K562 (cell line): Measurements from ENCODE around the gene CEACAM18. TPM values are rescaled to one million over a fixed set of nuclear protein-coding genes. Genes with fewer than 3 reads are reported as not detected.

Experiments used
- BRD4 ChIP-seq: fragments of 200-600 bp; sonication (generic); IDR thresholded peaks from 2 replicates; pipeline ENCODE4 v1.6.1; 2017; ENCODE audit warnings: inconsistent platforms
- BRD9 ChIP-seq: fragments of 450-650 bp; IDR thresholded peaks from 2 replicates; pipeline ENCODE4 v1.6.1; 2018; ENCODE audit warnings: low read depth; ENCODE audit not compliant: partially characterized antibody
- CHCHD3 ChIP-seq: fragments of 250-450 bp; sonication (Bioruptor Pico); IDR thresholded peaks from 2 replicates; pipeline ENCODE4 v2.1.2; 2022; ENCODE audit warnings: mild to moderate bottlenecking
- DMBX1 ChIP-seq: fragments of 250-450 bp; sonication (Bioruptor Pico); IDR thresholded peaks from 2 replicates; pipeline ENCODE4 v1.8.0; 2022; ENCODE audit warnings: inconsistent platforms, mild to moderate bottlenecking, moderate library complexity, borderline replicate concordance
- GABPB1 ChIP-seq: sonication (generic); formaldehyde crosslinking; IDR thresholded peaks from 2 replicates; pipeline ENCODE4 v1.8.0; 2022; ENCODE audit warnings: mild to moderate bottlenecking, missing genetic modification reagents
- HMGN3 ChIP-seq: IDR thresholded peaks from 2 replicates; pipeline ENCODE4 v1.6.1; 2011; ENCODE audit warnings: borderline replicate concordance, low read depth, mild to moderate bottlenecking, mixed read lengths, low read length; ENCODE audit not compliant: insufficient read length; ENCODE audit errors: extremely low read depth
- JUN ChIP-seq, 2 experiments: sonication (generic) in 1 of 2; formaldehyde crosslinking in 1 of 2; IDR thresholded peaks; 2 replicates each; pipeline versions ENCODE4 v1.6.1 to v1.8.0; 2012 to 2022; ENCODE audit warnings: borderline replicate concordance in 2 of 2, mild to moderate bottlenecking in 2 of 2, improper control_type of control experiment in 1 of 2, low read depth in 1 of 2, low read length in 1 of 2, missing genetic modification reagents in 1 of 2
- PPARD ChIP-seq: fragments of 250-450 bp; sonication (Bioruptor Pico); IDR thresholded peaks from 2 replicates; pipeline ENCODE4 v1.8.0; 2022; ENCODE audit warnings: inconsistent platforms, mild to moderate bottlenecking, moderate library complexity
- RAD21 ChIP-seq, 2 experiments: fragments of 250-450 bp in 1 of 2; fragments of 450-650 bp in 1 of 2; sonication (Bioruptor Pico) in 1 of 2; formaldehyde crosslinking in 1 of 2; IDR thresholded peaks in 1 of 2; conservative IDR thresholded peaks in 1 of 2; 2 replicates each; pipeline versions ENCODE4 v1.4.0 to v1.8.0; 2020 to 2022; ENCODE audit warnings: mild to moderate bottlenecking in 2 of 2, moderate library complexity in 1 of 2
- TEAD4 ChIP-seq, 2 experiments: sonication (generic) in 1 of 2; formaldehyde crosslinking in 1 of 2; IDR thresholded peaks; 2 replicates each; pipeline versions ENCODE4 v1.6.1 to v1.8.0; 2012 to 2022; ENCODE audit warnings: borderline replicate concordance in 1 of 2, inconsistent platforms in 1 of 2, low read length in 1 of 2, mild to moderate bottlenecking in 1 of 2, missing genetic modification reagents in 1 of 2
- TFAP4 ChIP-seq: sonication (generic); formaldehyde crosslinking; IDR thresholded peaks from 2 replicates; pipeline ENCODE4 v1.8.0; 2022; ENCODE audit warnings: missing genetic modification reagents, mild to moderate bottlenecking, moderate library complexity, borderline replicate concordance
- TRIM25 ChIP-seq: fragments of 450-650 bp; IDR thresholded peaks from 2 replicates; pipeline ENCODE4 v1.7.0; 2016; ENCODE audit warnings: borderline replicate concordance
- USF2 ChIP-seq: sonication (generic); formaldehyde crosslinking; IDR thresholded peaks from 2 replicates; pipeline ENCODE4 v1.5.0; 2020; ENCODE audit warnings: missing genetic modification reagents
- ZBTB12 ChIP-seq: fragments of 250-450 bp; sonication (Bioruptor Pico); IDR thresholded peaks from 2 replicates; pipeline ENCODE4 v1.4.0; 2020
- ZNF134 ChIP-seq: fragments of 250-450 bp; sonication (Bioruptor Pico); conservative IDR thresholded peaks from 2 replicates; pipeline ENCODE4 v1.4.0; 2020
- ZNF592 ChIP-seq: fragments of 450-650 bp; IDR thresholded peaks from 2 replicates; pipeline ENCODE4 v1.6.1; 2017; ENCODE audit warnings: antibody characterized with exemption, mild to moderate bottlenecking
- polyA plus RNA-seq, 8 experiments: library from polyadenylated mRNA; depleted of rRNA in 4 of 8; stranded (reverse) in 5 of 8; unstranded in 3 of 8; fragments of >200 nt; fragmentation: Nextera tagmentation in 2 of 8; fragmentation: Illumina TruSeq in 1 of 8; extraction: Ambion mirVana in 2 of 8; extraction: Trizol in 1 of 8; gene quantifications; 2 replicates each; pipeline versions ENCODE4 v1.2.1 to v1.2.3, GENCODE V29; 2011 to 2014; ENCODE audit warnings: inconsistent platforms in 1 of 8, missing spikeins in 1 of 8
- total RNA-seq, 7 experiments: library from RNA; depleted of rRNA in 6 of 7; stranded (reverse); fragments of >200 nt in 6 of 7; fragmentation: Illumina TruSeq in 2 of 7; extraction: Trizol in 2 of 7; gene quantifications; 2 replicates each; pipeline versions ENCODE4 v1.2.1 to v1.2.3, GENCODE V29; 2011 to 2021; ENCODE audit warnings: low replicate concordance in 1 of 7

Gene CEACAM18
- total and polyA plus RNA-seq, 9 of the 15 experiments (the other 6 are each of a cell fraction or from before 2014, with no cell fraction given), result 0.08 to 0.24 (median 0.15) TPM; not detected in 3

- TF ChIP-seq ZBTB12 (0 out of 2 replicates have a peak, but pooled peaks have one; percentile 10), ZNF592 (peak; percentile 80), BRD4 (no peak), TFAP4 (CRISPR knock-in tag) (peak; percentile 58; the same call in 1 of the 2 replicates), DMBX1 (CRISPR knock-in tag) (peak; percentile 75), CHCHD3 (CRISPR knock-in tag) (no peak), TEAD4 (IDR thresholded peaks at IDR 0.05; ENCODE audit: low read length) (peak; percentile 98), TEAD4 (CRISPR knock-in tag; IDR thresholded peaks at IDR 0.05; ENCODE audit: borderline replicate concordance) (no peak), USF2 (CRISPR knock-in tag) (no peak), TRIM25 (no peak), BRD9 (peak; percentile 93), HMGN3 (peak; percentile 72), PPARD (CRISPR knock-in tag) (no peak), JUN (IDR thresholded peaks at IDR 0.05; ENCODE audit: borderline replicate concordance, low read depth, low read length) (0 out of 2 replicates have a peak, but pooled peaks have one; percentile 36), JUN (CRISPR knock-in tag; IDR thresholded peaks at IDR 0.05; ENCODE audit: borderline replicate concordance) (no peak), RAD21 (CRISPR knock-in tag; conservative IDR thresholded peaks at IDR 0.05 in 1 of 2, IDR thresholded peaks at IDR 0.05 in 1 of 2) (0 out of 4 replicates have a peak, but pooled peaks of 1 of the 2 experiments have one; percentile 2), ZNF134 (CRISPR knock-in tag) (no peak), GABPB1 (CRISPR knock-in tag) (peak; percentile 47; the same call in 1 of the 2 replicates)
Measured at GRCh38 chr19:51508059-51508733, 29.9 kb downstream of the CEACAM18 start (continued).
